ENCODE results near the gene ST3GAL5. TPM values are rescaled to one million over a fixed set of nuclear protein-coding genes. Genes with fewer than 3 reads are reported as not detected.

ST3GAL5 gene
- total and polyA plus RNA-seq, 2 donors (not counting 1 experiment from before 2014, with no cell fraction given), result 42.6 to 94.3 TPM

GRCh38 chr2:85838181-85838580 lies 50.6 kb downstream of the ST3GAL5 start:
- Histone ChIP-seq H3K9me3 (ENCODE audit: control extremely low read depth in 1 of 3, control insufficient read depth in 2 of 3, insufficient read depth in 1 of 3, low read length in 2 of 3) (peaks cover 0 to 2% (median 0%) of the 10 kb centered on the region in 3 donors), H3K27ac (ENCODE audit: low read length in 2 of 2) (peak overlapping the region in 1 of 2 donors; percentile 16), H3K79me2 (ENCODE audit: control insufficient read depth, insufficient read depth, low read length) (peaks cover 3% of the 10 kb centered on the region), H3K4me3 (ENCODE audit: control extremely low read depth in 1 of 5, extremely low read depth in 1 of 5, insufficient read depth in 1 of 5, low read depth in 2 of 5, low read length in 4 of 5) (no peak overlapping the region), H3K27me3 (replicated peaks in 1 of 4; ENCODE audit: control extremely low read depth in 1 of 4, control insufficient read depth in 3 of 4, insufficient read depth in 4 of 4, low read length in 3 of 4) (no peaks in the 10 kb centered on the region), H3K9ac (ENCODE audit: low read length) (no peak overlapping the region), H4K20me1 (ENCODE audit: control insufficient read depth, insufficient read depth, low read length, poor library complexity, severe bottlenecking) (no peaks in the 10 kb centered on the region), H3K4me1 (ENCODE audit: control insufficient read depth in 2 of 2, insufficient read depth in 2 of 2, low read length in 2 of 2) (peaks cover 3 to 10% of the 10 kb centered on the region in 2 donors), H2AFZ (ENCODE audit: insufficient read depth, low read depth, low read length, poor library complexity, severe bottlenecking) (no peak overlapping the region), H3K4me2 (replicated peaks; ENCODE audit: low read depth, low read length, poor library complexity, severe bottlenecking) (no peak overlapping the region), H3K36me3 (replicated peaks in 1 of 2; ENCODE audit: control extremely low read depth in 1 of 2, control insufficient read depth in 1 of 2, extremely low read depth in 1 of 2, insufficient read depth in 2 of 2, low read length in 1 of 2) (peaks cover 2 to 21% of the 10 kb centered on the region in 2 experiments)
- no CpG with 5 or more reads among the region's 4 CpGs for WGBS (ENCODE audit: insufficient coverage)
- peak overlapping the region; percentile 24 for H3K27ac Mint-ChIP-seq
- no peak overlapping the region for H3K4me3 Mint-ChIP-seq
- CTCF ChIA-PET, result interaction anchor here (0.6 to 3.0 kb wide), 6 partner anchors 11 to 241 kb away, joined by 3 to 13 read pairs (median 4); partner anchors contain the start of gene ST3GAL5
- peaks cover 28% of the 10 kb centered on the region for H3K4me1 Mint-ChIP-seq
- ATAC-seq (ENCODE audit: low read depth) (no peak), DNase-seq (no peak)
- POLR2A ChIA-PET, result interaction anchor here (1.9 kb wide), 1 partner anchor 13 kb away, joined by 5 read pairs; no protein-coding TSS in a partner anchor
- intact Hi-C loops (cut with micrococcal nuclease), result no loop called here
- no peak for TF ChIP-seq EZH2 (IDR thresholded peaks at IDR 0.05; ENCODE audit: borderline replicate concordance, insufficient read depth, low read depth, low read length, poor library complexity, severe bottlenecking)
- TF ChIP-seq, protein P1, sequence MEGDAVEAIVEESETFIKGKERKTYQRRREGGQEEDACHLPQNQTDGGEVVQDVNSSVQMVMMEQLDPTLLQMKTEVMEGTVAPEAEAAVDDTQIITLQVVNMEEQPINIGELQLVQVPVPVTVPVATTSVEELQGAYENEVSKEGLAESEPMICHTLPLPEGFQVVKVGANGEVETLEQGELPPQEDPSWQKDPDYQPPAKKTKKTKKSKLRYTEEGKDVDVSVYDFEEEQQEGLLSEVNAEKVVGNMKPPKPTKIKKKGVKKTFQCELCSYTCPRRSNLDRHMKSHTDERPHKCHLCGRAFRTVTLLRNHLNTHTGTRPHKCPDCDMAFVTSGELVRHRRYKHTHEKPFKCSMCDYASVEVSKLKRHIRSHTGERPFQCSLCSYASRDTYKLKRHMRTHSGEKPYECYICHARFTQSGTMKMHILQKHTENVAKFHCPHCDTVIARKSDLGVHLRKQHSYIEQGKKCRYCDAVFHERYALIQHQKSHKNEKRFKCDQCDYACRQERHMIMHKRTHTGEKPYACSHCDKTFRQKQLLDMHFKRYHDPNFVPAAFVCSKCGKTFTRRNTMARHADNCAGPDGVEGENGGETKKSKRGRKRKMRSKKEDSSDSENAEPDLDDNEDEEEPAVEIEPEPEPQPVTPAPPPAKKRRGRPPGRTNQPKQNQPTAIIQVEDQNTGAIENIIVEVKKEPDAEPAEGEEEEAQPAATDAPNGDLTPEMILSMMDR (IDR thresholded peaks at IDR 0.05), result no peak
- no peaks in the 10 kb centered on the region for H3K9me3 Mint-ChIP-seq (ENCODE audit: insufficient read depth)
- no peaks in the 10 kb centered on the region for H3K27me3 Mint-ChIP-seq

- no peak for ATAC-seq (ENCODE audit: low read depth)
- Histone ChIP-seq H3K4me1 (ENCODE audit: control insufficient read depth in 2 of 2, insufficient read depth in 2 of 2, low read length in 2 of 2) (peaks cover 0 to 5% of the 10 kb centered on the region in 2 donors), H3K9ac (ENCODE audit: low read length) (no peak overlapping the region), H3K27ac (ENCODE audit: low read length in 2 of 2) (no peak overlapping the region), H3K36me3 (replicated peaks in 1 of 2; ENCODE audit: control extremely low read depth in 1 of 2, control insufficient read depth in 1 of 2, extremely low read depth in 1 of 2, insufficient read depth in 2 of 2, low read length in 1 of 2) (peaks cover 2 to 9% of the 10 kb centered on the region in 2 experiments), H3K27me3 (replicated peaks in 1 of 4; ENCODE audit: control extremely low read depth in 1 of 4, control insufficient read depth in 3 of 4, insufficient read depth in 4 of 4, low read length in 3 of 4) (no peaks in the 10 kb centered on the region), H3K4me2 (replicated peaks; ENCODE audit: low read depth, low read length, poor library complexity, severe bottlenecking) (no peak overlapping the region), H4K20me1 (ENCODE audit: control insufficient read depth, insufficient read depth, low read length, poor library complexity, severe bottlenecking) (no peaks in the 10 kb centered on the region), H2AFZ (ENCODE audit: insufficient read depth, low read depth, low read length, poor library complexity, severe bottlenecking) (no peak overlapping the region), H3K9me3 (ENCODE audit: control extremely low read depth in 1 of 3, control insufficient read depth in 2 of 3, insufficient read depth in 1 of 3, low read length in 2 of 3) (peaks cover 0 to 2% (median 0%) of the 10 kb centered on the region in 3 donors), H3K79me2 (ENCODE audit: control insufficient read depth, insufficient read depth, low read length) (no peaks in the 10 kb centered on the region), H3K4me3 (ENCODE audit: control extremely low read depth in 1 of 5, extremely low read depth in 1 of 5, insufficient read depth in 1 of 5, low read depth in 2 of 5, low read length in 4 of 5) (no peak overlapping the region)
- H3K27ac Mint-ChIP-seq, result no peak overlapping the region
- intact Hi-C loops (cut with micrococcal nuclease), result no loop called here
- ChIA-PET POLR2A (no interaction called here), CTCF (interaction anchor here (24.3 kb wide), 1 partner anchor 246 kb away, joined by 528 read pairs; no protein-coding TSS in a partner anchor)
- no peak overlapping the region for H3K4me3 Mint-ChIP-seq
- no peaks in the 10 kb centered on the region for H3K27me3 Mint-ChIP-seq
- no peak for TF ChIP-seq EZH2 (IDR thresholded peaks at IDR 0.05; ENCODE audit: borderline replicate concordance, insufficient read depth, low read depth, low read length, poor library complexity, severe bottlenecking)
- TF ChIP-seq, protein P1 (IDR thresholded peaks at IDR 0.05), result no peak
- no peak for DNase-seq
- H3K4me1 Mint-ChIP-seq, result peaks cover 19% of the 10 kb centered on the region
- no peaks in the 10 kb centered on the region for H3K9me3 Mint-ChIP-seq (ENCODE audit: insufficient read depth)
Observed at GRCh38 chr2:85834466-85834865, 54.3 kb downstream of the ST3GAL5 start.

All from B cell (primary cell).